CD4-positive, alpha-beta T cell treated with Interleukin-2 at 100 ng/mL for 4 hours (primary cell): ENCODE measurements around the gene RUNX1.

Experiments used
- DNase-seq: peaks from one replicate; pipeline ENCODE4 v3.0.0-alpha.2; 2020; ENCODE audit warnings: low spot score

Gene RUNX1

DNA sequence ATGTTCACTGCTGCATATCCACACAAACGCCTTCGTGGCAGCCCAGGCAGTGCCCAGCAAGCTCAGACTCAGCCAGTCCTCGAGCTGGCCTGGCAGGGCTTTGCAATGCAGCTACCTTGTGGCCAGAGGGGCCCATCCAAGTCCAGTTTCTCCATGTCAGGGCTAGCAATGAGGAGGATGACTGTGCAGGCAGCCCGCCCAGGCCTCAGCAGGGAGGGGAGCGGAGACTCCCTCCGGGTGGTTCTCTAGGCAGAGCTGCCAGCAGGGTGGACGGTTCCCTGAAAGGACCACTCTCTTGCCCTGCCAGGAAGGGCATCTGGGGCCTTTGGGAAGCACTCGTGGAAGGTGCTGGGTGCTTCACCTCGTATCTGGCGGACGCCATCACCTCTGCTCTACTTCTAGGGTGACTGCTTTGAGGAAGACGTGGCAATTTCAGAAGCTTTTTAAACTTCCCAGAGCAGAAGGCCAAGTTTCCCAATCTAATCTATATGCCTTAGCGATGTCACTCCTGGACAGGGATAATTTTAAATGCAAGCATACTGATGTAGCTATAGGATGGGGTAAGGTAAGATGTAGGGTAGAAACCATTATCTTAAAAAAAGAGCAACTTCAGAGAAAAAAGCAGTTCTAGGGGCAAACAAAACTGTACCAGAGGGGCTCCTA, 56.2 kb downstream of the RUNX1 start:
- DNase-seq = no peak

DNA sequence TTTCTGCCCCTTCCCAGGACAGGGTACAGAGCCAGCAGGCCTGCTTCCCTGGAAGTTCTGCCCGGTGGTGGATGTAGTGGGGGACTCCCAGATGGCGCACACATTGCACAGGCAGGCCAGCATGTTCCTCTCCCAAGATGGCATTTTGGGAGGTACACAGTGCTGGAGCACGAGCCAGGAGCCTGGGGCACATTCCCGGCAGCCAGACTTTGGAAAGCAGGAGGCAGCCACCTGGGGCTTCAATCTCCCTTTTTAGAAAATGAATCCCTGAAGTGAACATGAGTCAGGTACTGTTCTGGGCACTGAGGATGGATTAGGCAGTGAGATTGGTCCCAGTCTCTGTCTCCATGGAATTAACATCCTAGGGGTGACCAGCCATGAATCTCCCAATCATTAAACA, 56.9 kb downstream of the RUNX1 start:
- DNase-seq = no peak

GRCh38 chr21:34991366-34991957, 57.6 kb downstream of the RUNX1 start:
- DNase-seq = no peak

GRCh38 chr21:34990842-34991241, 58.3 kb downstream of the RUNX1 start:
- DNase-seq = no peak

DNA sequence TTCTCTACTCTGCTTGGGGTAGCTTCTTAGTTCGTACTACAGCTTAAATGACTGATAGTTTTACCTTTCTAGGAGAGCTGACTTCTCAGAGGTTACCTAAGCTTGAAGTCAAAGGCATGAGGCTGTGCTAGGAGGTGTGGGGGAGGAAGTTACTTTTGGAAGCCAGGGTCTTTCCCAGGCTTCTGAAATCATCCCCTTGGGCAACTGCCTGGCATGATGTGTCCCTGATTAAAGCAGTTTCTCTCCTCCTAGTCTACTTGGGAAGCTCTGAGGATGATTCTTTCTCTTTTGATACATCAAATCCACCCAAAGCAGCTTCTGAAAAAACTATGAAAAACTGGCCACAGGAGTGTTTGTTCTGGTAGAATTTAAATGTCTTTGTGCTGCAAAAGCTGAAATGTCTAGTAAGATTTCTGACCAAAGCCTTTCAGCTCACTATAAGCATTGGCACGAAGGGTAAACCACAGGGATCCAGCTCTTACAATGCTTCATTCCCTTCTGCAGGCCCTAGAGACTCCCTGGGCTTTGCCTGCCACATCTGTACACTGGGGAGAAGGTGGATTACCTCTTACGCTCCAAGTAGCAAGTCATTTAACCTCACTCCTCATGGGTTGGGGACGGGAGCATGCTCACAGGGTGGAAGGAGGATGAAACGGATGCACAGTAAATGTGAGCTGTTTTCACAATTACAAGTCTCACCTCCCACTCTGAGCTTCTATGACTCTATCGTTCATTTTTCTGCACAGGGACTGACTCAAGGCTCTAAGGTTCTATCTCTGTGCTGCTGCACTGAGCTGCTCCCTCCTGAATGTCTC, 59.6 kb downstream of the RUNX1 start:
- peak; percentile 32 for DNase-seq

DNA sequence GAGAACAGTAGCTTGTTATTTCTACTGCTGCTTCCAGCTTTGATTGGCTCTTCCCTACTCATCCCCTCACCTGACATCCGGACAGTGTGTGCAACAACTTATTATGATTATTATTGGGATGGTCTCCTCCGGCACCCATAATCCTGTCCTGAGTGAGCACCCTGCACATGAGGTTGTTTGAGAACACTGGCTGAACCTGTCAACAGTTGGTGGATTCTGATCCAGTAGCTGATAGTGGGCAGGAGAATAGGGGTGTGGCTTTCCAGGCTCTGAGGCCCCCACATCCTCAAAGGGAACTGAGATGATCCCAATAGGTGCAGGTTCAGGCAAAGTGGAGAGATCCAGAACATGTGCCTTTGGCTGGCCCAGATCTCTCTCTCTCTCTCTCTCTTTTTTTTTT, 60.5 kb downstream of the RUNX1 start:
- no peak for DNase-seq

GRCh38 chr21:34988139-34988538, 61.0 kb downstream of the RUNX1 start:
- DNase-seq = no peak

- DNase-seq = peak; percentile 28
Measured at GRCh38 chr21:34987501-34988072, 61.5 kb downstream of the RUNX1 start.

GRCh38 chr21:34986561-34987500, 62.3 kb downstream of the RUNX1 start:
- peak; percentile 89 for DNase-seq

DNA sequence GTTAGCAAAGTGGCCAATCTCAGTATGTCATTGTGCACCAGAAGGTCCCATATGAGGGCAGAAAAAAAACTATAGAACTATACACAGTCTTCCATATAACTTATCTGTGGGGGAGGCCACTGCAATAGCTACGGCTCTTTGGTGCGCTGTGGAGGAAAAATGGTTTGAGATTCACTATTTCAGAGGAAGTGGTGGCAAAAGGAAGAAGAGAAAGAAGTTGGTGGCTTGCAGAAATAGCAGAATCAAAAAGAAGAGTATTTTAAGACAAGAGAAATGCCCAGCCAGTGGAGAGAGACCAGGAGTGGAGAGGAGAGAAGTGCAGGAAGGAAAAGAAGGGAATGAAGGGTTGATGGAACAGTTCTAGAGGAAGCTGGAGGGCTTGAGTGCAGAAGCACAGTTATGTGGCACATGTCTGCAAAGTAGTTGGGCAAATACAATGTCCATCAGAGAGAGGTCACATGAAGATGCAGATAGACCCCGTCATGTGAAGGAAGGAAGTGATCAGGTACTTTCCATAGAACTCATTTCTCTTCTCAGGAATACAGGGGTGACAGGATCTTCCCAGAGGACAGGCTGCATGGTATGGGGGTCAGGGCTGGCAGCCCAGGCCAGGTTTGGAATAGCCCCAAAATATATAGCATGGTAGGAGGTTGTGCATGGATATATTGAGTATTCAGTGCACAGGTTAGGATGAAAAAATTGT, 64.6 kb downstream of the RUNX1 start:
- no peak for DNase-seq

DNA sequence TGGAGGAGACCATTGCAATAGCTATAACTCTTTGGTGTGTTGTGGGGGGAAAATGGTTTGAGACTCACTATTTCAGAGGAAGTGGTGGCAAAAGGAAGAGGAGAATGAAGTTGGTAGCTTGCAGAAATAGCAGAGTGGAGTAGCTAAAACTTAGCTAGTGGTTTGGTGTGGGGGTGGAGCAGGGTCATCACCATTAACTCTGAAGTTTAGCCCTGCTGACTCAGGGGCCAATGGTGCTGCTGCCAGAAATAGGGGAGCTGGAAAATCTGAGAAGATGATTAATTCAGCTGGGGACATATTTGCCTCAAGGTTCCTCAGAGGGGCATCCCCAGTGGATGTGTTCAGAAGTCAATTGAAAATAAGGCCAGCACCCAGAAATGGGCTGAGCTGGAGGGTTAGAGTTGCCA, 65.4 kb downstream of the RUNX1 start:
- peak; percentile 74 for DNase-seq

GRCh38 chr21:34981791-34982190, 67.3 kb downstream of the RUNX1 start:
- DNase-seq = no peak

DNA sequence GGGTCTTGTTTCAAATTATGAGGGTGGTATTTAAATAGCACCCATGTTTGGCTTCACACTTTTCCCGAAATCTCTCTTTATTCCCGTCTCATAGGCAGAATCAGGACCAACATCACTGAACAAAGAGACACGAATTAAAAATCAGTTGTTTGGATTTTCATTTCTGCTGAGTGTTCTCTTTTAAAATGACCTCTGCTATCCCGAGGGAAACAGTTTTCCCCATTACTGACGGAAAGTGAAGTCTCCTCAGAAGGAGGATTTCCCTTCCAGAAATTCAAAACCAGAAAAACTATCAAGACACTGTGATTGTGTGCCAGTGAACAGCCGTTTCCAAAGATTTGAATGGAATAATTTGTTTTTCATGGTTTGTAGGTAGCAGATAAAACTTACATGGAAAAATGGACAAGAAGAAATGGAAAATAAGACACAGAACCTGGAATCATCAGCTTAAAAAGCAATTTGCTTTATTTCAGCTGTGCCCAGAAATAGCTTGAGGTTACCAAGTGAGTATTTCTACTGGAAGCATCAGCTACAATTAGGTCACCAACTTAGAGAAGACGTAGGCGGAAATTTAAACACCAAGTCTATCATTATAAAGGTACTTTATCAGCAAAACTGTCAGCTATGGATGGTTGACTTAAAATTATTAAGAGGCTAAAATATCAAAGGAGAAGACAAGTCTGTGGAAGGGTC, 68.5 kb downstream of the RUNX1 start:
- no peak for DNase-seq

DNA sequence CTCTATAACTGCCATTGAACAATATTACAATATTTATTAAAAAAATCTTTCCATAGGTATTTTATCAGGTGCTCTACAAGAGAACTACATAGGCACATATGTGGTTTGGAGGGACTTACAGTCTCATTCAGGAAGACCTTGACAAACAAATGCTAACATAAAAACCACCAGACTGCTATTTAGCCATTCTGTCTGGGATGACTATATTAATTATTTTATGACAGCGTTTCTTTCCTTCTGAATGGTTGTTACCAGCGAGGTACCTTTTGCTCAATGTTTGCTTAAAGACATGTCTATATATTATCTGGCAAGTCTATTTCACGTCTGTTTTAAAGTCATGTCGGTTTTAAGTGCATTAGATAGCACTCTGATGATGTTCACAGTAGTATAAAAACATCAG, 69.7 kb downstream of the RUNX1 start:
- DNase-seq = no peak

DNA sequence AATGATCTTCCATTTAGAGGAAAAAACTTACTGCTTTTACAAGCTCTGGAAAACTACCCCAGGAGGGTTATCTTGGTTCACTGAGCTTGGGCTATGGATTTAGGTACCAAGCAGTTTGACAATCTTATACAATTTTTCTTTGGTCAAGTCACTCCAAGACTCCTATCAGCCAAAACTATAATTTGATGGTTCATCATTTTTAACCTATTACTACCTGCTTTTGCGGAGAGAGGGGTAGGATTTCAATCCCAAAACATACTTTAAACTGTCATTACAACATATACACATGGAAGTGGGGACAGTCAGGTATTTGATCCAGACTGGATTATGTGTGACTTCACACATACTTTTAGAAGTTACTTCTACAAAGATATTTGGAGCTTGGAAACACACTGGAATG, 71.8 kb downstream of the RUNX1 start:
- DNase-seq = no peak

DNA sequence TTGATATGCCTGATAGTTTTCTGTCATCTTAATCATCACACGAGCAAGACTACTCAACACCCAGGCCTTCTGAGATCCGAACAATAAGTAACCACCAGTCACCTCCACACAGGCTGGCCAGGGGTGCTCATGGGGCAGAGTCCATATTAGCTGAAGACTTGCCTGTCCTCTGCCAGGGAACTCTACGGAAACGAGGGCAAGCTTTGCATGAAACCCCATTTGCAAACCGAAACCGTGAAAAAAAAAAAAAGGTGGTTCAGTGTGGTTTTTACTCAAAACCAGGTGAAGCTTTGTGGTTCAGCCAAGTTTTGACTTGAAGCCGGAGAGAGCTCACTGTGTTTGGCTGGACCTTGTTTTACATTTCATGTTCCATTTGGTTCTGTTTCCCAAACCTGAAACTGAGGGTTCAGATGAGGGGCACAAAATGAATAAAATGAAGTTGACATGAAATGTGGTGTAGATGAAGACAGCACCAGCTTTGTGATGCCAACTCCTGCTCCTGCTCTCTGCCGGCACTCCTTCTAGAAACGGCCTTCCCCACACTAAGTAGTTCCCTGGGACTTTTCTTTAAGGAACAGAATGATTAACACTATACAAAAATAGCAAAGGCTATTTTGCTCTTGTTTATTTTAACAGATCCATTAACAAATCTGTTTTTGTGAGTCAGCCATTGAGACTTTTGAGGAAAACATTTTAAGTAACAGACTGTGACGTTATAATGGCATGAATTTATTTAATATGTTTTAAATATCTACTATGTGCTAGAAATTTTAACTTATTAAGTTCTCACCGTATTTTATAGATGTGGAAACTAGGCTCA, 74.7 kb downstream of the RUNX1 start:
- DNase-seq = peak; percentile 54

GRCh38 chr21:34973685-34974084, 75.4 kb downstream of the RUNX1 start:
- no peak for DNase-seq

DNA sequence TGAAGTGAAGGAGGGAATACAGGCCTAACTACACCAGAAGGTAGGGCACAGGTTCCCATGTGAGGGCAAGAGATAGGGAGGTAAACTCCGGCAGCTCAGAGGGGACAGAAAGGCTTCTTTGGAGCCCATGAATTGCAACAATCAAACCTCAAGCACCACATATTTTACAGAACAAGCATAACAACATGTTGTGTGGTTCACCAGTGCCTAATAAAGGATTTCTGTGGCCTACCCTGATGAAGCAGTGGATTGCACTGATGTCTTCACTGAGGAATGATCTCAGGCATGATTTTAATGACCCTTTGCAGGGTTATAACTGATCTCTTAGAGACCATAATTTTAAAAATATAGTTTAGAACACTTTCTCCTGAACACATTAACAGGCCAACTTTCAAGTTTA, 77.4 kb downstream of the RUNX1 start:
- DNase-seq = no peak

DNA sequence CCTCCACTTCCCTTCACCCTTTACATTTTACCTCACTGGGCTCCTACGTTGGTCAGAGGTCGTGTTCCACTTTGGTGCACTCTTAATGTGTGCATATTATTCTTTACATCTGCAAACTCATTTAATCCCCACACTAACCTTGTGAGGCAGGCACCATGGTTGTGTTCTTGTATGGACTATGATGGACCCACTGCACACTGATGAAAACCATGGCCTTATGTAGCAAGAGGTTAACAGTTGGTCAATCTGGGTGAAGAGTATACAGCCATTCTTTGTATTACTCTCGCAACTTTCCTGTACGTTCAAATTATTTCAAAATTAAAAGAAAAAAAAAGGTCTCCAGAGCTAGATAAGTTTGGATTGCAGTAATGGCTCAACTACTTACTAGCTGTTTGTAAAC, 78.5 kb downstream of the RUNX1 start:
- DNase-seq = no peak

DNA sequence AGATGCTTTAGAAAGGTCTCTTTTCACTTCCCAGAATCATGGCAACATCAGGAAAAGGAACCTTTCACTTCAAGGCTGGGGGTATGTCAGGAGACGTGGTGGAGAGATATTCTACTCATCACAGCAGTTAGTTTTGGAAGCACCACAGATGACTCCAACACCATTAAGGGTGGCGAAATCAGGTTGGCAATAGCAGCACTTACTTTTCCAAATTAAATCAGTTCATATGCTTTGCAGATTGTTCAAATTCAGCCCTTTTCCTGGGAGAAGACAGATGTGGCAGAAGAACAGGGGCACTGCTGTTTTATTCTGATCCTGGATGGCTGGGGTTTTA, 79.0 kb downstream of the RUNX1 start:
- no peak for DNase-seq
